Measurements from ENCODE around the gene ASCC3. TPM values are rescaled to one million over a fixed set of nuclear protein-coding genes. Genes with fewer than 3 reads are reported as not detected.
"Not testable (repeated sequence)": the region's sequence is repeated elsewhere in the genome, so short reads cannot be mapped to it uniquely, and the experiment has no call there.

The ASCC3 gene
- total RNA-seq, 1 donor = 16.4 TPM

DNA sequence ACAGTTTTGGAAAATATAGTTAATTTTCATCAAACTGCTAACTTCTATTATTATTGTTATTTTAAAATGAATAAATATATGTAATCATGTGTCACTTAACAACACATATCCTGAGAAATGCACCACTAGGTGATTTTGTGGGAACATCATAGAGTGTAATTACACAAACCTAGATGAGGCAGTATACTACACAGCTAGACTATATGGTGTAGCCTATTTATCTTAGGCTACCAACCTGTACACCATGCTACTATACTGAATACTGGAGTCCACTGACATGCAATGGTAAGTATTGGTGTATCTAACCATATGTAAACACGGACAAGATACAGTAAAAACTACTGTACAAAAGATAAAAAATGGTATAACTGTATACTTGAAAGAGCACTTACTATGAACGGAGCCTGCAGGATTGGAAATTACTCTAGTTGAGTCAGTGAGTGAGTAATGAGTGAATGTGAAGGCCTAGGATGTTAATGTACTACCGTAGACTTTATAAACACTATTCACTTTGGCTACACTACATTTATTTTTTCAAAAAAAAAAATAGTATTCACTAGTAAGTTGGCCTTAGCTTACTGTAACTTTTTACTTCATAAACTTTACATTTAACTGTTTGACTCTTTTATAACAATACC, 72.4 kb downstream of the ASCC3 start:
- no peak for DNase-seq (ENCODE audit: low read depth in 2 of 3, low spot score in 2 of 3)

GRCh38 chr6:100806296-100806695, 74.8 kb downstream of the ASCC3 start:
- DNase-seq (ENCODE audit: low read depth in 2 of 3, low spot score in 2 of 3) = no peak

GRCh38 chr6:100803264-100804045, 77.7 kb downstream of the ASCC3 start:
- peak in 1 of 3 donors; percentile 43 for DNase-seq (ENCODE audit: low read depth in 2 of 3, low spot score in 2 of 3)

DNA sequence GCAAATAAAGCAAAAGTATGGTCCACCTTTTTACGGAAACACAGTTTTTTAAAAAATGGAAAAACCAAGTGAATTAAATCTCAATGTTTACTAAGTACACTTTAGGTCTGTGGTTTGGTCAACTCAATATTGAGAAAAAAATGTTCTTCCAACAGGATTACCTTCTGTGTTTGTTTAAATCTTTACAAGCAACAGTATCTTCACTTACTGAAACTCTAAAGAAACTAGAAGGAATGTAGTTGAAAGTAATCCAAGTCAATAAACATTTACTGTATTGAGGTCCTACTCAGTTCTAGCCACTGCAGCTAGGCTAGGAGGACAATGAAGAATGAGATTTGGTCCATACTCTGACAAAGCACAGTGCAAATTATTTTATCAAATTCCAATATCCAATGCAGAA, 80.1 kb downstream of the ASCC3 start:
- DNase-seq (ENCODE audit: low read depth in 2 of 3, low spot score in 2 of 3) = no peak

DNA sequence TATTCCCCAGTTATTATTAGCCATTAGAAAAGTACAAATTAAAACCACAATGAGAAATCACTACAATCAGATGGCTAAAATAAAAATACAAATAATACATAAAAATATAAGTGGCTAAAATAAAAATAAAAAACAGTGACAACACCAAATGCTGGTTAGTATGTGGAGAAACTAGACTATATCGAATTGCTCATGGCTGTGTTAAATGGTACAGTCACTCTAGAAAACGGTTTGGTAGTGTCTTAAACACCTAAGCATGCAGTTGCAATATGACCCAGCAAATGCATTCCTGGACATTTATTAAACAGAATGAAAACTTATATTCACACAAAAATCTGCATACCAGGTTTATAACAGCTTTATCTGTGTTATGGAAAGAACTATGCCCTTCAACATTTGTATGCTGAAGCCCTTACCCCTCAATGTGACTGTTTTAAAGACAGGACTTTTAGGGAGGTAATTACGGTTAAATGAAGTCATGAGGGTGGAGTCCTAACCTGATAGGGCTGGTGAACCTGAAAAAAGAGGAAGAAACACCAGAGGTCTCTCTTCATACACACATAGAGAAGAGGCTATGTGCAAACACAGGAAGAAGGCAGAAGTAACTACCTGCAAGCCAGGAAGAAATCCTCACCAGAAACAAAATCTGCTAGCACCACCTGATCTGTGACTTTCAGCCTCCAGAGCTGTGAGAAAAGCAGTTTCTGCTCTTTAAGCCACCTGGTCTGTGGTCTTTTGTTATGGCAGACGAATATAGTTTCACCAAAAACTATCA, 84.9 kb downstream of the ASCC3 start:
- peak in 1 of 3 donors; percentile 23 for DNase-seq (ENCODE audit: low read depth in 2 of 3, low spot score in 2 of 3)

GRCh38 chr6:100790084-100790483, 91.0 kb downstream of the ASCC3 start:
- DNase-seq (ENCODE audit: low read depth in 2 of 3, low spot score in 2 of 3) = no peak

DNA sequence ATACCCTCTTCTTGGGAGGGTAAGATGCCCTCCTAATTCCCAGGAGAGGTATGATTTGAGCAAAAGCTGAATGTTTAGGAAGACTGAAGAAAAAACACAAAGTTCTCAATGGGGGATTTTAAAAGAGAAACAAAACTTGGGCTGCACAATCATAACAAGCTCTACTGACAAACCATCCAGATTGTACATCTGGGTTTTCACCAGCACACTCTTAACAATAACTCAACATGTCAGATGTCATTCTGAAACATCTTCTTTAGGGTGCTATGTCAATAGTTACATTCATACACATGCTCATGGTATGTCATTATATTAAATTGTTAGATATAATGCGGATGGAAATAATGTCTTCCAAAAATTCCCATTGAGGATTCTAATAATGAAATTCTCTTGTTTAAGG, 95.1 kb downstream of the ASCC3 start:
- no peak for DNase-seq (ENCODE audit: low read depth in 2 of 3, low spot score in 2 of 3)

DNA sequence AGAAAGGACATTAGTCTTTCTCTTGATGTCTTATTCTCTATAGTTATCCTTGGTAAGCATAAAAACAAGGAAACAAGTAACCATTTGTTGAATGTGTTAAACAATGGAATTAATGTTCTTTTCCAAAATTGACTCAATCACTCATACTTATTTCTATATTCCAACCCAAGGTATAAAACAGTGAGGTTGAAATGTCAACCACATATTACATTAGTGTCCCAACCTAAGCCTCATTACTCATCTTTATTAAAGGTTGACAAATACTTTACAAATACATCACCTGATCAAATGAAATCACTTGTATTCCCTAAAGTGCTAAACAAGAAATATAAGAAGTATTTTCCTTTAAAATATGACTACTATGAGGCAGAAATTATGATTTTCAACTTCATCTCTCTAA, 100.5 kb downstream of the ASCC3 start:
- DNase-seq (ENCODE audit: low read depth in 2 of 3, low spot score in 2 of 3) = no peak

DNA sequence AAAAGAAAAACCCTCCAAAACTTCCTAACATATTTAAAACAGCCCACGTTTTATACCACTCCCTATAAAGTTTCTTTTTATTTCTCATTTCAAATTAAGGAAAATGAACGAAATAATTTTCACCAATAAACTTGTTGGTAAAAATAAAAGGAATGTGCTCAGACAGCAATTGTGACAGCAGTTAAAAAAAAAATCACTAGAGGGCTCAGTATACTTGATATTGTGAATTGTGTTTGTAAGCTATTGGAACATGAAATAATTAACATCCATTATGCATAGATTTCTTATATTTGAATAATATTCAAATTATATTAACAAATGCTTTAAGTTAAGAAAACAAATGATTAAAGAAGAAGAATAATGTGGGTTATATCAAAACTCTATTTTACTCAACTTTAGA, 105.5 kb downstream of the ASCC3 start:
- no peak for DNase-seq (ENCODE audit: low read depth in 2 of 3, low spot score in 2 of 3)

GRCh38 chr6:100774681-100775080, 106.4 kb downstream of the ASCC3 start:
- DNase-seq (ENCODE audit: low read depth in 2 of 3, low spot score in 2 of 3) = no peak

- no peak for DNase-seq (ENCODE audit: low read depth in 2 of 3, low spot score in 2 of 3)
Measured at GRCh38 chr6:100768816-100769351, 112.2 kb downstream of the ASCC3 start.

GRCh38 chr6:100763617-100764241, 117.4 kb downstream of the ASCC3 start:
- DNase-seq (ENCODE audit: low read depth in 2 of 3, low spot score in 2 of 3) = no peak

DNA sequence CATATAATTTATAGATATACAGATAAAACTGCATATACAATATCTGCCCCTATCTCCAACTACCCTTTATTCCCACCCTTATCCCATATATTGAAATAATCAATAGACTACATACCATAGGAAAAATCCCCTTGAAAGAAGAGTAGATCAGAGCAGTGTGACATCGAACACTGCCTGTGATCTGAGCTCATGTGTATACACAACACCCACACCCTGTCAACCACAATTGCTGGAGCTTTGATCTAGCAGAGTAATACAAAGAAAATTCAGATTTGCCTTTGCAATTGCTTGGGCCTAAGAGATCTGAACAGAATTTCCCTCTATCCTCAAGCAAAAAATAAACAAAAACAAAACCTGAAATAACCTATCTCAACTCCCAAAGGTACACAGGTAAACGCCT, 119.3 kb downstream of the ASCC3 start:
- no peak for DNase-seq (ENCODE audit: low read depth in 2 of 3, low spot score in 2 of 3)

DNA sequence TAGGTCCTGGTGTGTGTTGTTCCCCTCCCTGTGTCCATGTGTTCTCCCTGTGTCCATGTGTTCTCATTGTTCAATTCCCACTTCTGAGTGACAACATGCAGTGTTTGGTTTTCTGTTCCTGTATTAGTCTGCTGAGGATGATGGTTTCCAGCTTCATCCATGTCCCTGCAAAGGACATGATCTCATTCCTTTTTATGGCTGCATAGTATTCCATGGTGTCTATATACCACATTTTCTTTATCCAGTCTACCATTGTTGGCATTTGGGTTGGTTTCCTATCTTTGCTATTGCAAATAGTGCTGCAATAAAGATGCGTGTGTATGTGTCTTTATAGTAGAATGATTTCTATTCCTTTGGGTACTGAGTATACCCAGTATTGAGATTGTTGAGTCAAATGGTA, 122.7 kb downstream of the ASCC3 start:
- DNase-seq (ENCODE audit: low read depth in 2 of 3, low spot score in 2 of 3) = not testable (repeated sequence)

GRCh38 chr6:100753421-100753820, 127.7 kb downstream of the ASCC3 start:
- DNase-seq (ENCODE audit: low read depth in 2 of 3, low spot score in 2 of 3) = no peak

GRCh38 chr6:100751590-100751989, 129.5 kb downstream of the ASCC3 start:
- DNase-seq (ENCODE audit: low read depth in 2 of 3, low spot score in 2 of 3) = no peak

DNA sequence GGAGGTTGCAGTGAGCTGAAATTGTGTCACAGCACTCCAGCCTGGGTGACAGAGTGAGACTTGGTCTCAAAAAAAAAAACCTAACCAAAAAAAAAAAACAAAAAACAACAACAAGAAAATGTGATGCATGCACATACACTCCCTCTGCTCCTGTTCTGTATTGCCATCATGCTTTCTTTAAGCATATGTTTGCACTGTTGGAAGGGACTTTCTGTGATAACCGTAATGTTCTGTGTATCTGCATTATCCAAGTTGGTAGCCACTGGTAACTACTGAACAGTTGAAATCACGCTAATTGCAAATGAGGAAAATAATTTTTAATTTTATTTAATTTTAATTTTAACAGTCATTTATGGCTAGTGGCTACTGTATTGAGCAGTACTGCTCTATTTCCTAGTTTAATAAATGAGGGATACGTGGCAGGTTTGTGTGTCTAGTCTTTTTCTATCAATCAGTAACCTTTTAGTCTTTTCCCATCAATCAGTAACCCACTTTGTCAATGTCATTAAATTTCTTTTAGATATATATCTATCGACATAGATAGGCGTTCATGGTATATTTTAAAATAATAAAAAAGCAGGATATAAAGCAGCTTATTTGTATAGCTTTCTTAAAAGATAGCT, 135.6 kb downstream of the ASCC3 start:
- DNase-seq (ENCODE audit: low read depth in 2 of 3, low spot score in 2 of 3) = no peak

- DNase-seq (ENCODE audit: low read depth in 2 of 3, low spot score in 2 of 3) = no peak
Measured at GRCh38 chr6:100740439-100740838, 140.7 kb downstream of the ASCC3 start.

- DNase-seq (ENCODE audit: low read depth in 2 of 3, low spot score in 2 of 3) = not testable (repeated sequence)
Measured at GRCh38 chr6:100737720-100738119, 143.4 kb downstream of the ASCC3 start.

- DNase-seq (ENCODE audit: low read depth in 2 of 3, low spot score in 2 of 3) = no peak
Measured at GRCh38 chr6:100731411-100731810, 149.7 kb downstream of the ASCC3 start.

Data from hematopoietic multipotent progenitor cell (in vitro differentiated cells).